Skeletal muscle tissue (tissue), 4 donors: Measurements from ENCODE around the gene DLGAP4. TPM values are rescaled to one million over a fixed set of nuclear protein-coding genes. Genes with fewer than 3 reads are reported as not detected.
"Not testable (repeated sequence)": the region's sequence is repeated elsewhere in the genome, so short reads cannot be mapped to it uniquely, and the experiment has no call there.

ENCODE experiments used
- H3K27ac ChIP-seq: one replicate; pipeline ENCODE4 v1.7.0; 2013; ENCODE audit warnings: mild to moderate bottlenecking, low read depth, low read length, inconsistent platforms
- H3K27me3 ChIP-seq, 3 donors: one replicate each; pipeline ENCODE4 v1.7.0; 2013; ENCODE audit warnings: low read length in 3 of 3; ENCODE audit not compliant: control insufficient read depth in 3 of 3, insufficient read depth in 3 of 3
- H3K36me3 ChIP-seq, 3 donors: one replicate each; pipeline ENCODE4 v1.7.0; 2013; ENCODE audit warnings: low read length in 3 of 3; ENCODE audit not compliant: control insufficient read depth in 3 of 3, insufficient read depth in 3 of 3
- H3K4me1 ChIP-seq, 3 donors: one replicate each; pipeline ENCODE4 v1.7.0; 2013; ENCODE audit warnings: low read length in 3 of 3, mild to moderate bottlenecking in 3 of 3; ENCODE audit not compliant: control insufficient read depth in 3 of 3, insufficient read depth in 3 of 3
- H3K4me3 ChIP-seq, 3 donors: one replicate each; pipeline ENCODE4 v1.7.0; 2013; ENCODE audit warnings: low read length in 3 of 3
- H3K9ac ChIP-seq, 3 donors: one replicate each; pipeline ENCODE4 v1.7.0; 2013; ENCODE audit warnings: low read length in 3 of 3, mild to moderate bottlenecking in 3 of 3, moderate library complexity in 2 of 3, low read depth in 1 of 3
- H3K9me3 ChIP-seq, 3 donors: one replicate each; pipeline ENCODE4 v1.7.0; 2013; ENCODE audit warnings: low read length in 3 of 3; ENCODE audit not compliant: control insufficient read depth in 3 of 3
- total RNA-seq: library from RNA; depleted of rRNA; stranded (reverse); fragments of >200 nt; gene quantifications from one replicate; pipeline ENCODE4 v1.2.3, GENCODE V29; 2014
- donor health status: Osteomylitis.

DLGAP4 gene
- total RNA-seq, 1 donor from 2014 or later, result 6.8 TPM

DNA sequence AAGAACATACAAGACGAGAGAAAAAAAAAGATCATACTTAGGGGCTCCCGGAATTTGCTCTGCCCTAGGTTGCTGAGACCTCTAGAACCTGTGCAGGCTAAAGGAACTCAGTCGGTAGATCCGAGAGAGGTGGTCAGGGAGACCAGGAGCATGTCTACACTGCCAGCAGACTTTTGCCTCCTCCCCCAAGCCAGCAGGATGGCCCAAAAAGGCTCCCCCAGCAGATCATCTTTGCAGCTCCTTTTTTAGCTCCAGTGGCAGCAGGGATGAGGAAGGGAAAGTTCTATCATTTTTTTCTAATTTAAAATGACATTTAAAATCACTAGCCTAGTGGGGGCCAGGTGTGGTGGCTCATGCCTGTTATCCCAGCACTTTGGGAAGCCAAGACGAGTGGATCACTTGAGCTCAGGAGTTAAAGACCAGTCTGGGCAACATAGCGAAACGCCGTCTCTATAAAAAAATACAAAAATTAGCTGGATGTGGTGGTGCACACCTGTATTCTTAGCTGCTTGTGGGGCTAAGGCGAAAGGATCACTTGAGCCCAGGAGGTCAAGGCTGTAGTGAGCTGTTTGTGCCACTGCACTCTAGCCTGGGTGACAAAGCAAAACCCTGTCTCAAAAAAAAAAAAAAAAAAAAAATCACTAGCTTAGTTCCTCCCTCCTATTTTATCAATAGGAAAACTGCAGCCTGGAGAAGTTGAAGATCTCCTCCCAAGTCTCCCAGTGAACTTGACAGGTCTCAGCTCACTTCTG lies 165.9 kb downstream of the DLGAP4 start:
- H3K4me3 ChIP-seq, result peak overlapping the region in 1 of 3 donors; percentile 45
- H3K9ac ChIP-seq, result peak overlapping the region; percentile 40 to 68 (median 63)
- H3K27me3 ChIP-seq, result no peaks in the 10 kb centered on the region
- peak overlapping the region; percentile 72 for H3K27ac ChIP-seq
- no peaks in the 10 kb centered on the region for H3K9me3 ChIP-seq
- no peaks in the 10 kb centered on the region for H3K36me3 ChIP-seq
- H3K4me1 ChIP-seq, result peaks cover 72 to 76% (median 74%) of the 10 kb centered on the region in 3 donors

DNA sequence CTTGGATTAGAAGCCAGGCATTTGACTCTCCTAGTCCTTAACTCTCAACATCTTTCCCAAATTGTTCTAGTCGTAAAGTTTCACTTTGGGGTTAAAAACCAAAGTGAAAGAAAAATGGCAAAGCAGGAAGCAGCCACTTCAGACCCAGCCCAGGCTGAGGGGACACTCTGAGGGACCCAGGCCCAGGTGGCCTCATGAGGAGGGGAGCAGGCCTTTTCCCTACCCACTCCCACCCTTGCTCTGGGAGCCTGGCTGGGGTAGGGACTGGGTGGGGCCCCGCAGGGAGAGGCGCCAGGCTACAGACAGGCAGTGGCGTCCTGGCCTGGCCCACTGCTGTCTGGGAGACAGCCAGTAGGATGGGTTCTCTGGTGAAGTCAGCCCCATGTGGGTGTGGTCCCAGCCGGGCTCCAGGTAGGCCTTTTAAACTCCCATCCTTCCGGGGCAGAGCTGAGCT lies 166.5 kb downstream of the DLGAP4 start:
- Histone ChIP-seq H3K36me3 (no peaks in the 10 kb centered on the region), H3K9ac (peak overlapping the region; percentile 40 to 68 (median 63)), H3K27ac (peak overlapping the region; percentile 72), H3K9me3 (no peaks in the 10 kb centered on the region), H3K27me3 (no peaks in the 10 kb centered on the region), H3K4me3 (peak overlapping the region; percentile 31 to 45 (median 45)), H3K4me1 (peaks cover 70 to 74% (median 71%) of the 10 kb centered on the region in 3 donors)

DNA sequence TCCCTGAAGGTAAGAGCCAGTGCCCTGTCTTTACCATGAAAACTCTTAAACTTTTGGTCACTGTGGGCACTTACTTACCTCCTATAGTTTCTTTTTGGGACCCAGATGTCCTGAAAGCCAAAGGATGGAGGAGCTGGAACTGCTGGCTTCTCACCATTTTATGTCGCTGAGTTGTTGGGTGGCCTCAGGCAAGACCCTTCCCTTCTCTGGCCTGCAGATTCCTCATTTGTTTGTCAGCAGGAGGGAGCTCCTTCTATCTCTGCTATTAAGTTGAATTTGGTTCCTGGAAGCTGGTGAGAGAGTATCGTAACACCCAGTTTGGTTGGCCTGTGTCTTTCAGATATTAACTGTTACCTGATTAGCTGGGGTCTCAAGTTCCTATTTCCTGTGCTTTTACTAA lies 167.0 kb downstream of the DLGAP4 start:
- Histone ChIP-seq H3K27me3 (no peaks in the 10 kb centered on the region), H3K4me3 (peak overlapping the region in 1 of 3 donors; percentile 31), H3K36me3 (peaks cover 0 to 1% (median 0%) of the 10 kb centered on the region in 3 donors), H3K27ac (peak overlapping the region; percentile 72), H3K4me1 (peaks cover 70 to 74% (median 71%) of the 10 kb centered on the region in 3 donors), H3K9me3 (no peaks in the 10 kb centered on the region), H3K9ac (peak overlapping the region in 2 of 3 donors; percentile 63 to 68)

- peak overlapping the region in 1 of 3 donors; percentile 62 for H3K9ac ChIP-seq
These were observed 168.4 kb downstream of the DLGAP4 start for GRCh38 chr20:36474563-36474962.

DNA sequence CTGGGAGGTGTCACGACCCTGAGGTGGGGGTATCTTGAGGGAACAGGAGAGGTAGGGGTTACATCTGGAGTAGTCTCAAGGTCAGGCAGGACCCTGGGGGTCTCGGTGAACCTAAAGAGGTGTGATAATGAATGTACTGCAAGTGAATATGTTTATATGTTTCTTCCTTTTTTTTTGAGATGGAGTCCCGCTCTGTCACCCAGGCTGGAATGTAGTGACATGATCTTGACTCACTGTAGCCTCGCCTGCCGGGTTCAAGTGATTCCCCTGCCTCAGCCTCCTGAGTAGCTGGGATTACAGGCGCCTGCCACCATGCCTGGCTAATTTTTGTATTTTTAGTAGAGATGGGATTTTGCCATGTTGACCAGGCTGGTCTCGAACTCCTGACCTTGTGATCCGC lies 168.9 kb downstream of the DLGAP4 start:
- H3K4me3 ChIP-seq, result not testable (repeated sequence)
- H3K9ac ChIP-seq, result peak overlapping the region in 1 of 3 donors; percentile 19

More at GRCh38 chr20:36474563-36474962, 168.4 kb downstream of the DLGAP4 start:
- Histone ChIP-seq H3K27me3 (no peaks in the 10 kb centered on the region), H3K27ac (peak overlapping the region; percentile 8), H3K4me3 (peak overlapping the region in 1 of 3 donors; percentile 22), H3K9me3 (no peaks in the 10 kb centered on the region), H3K36me3 (peaks cover 0 to 3% (median 2%) of the 10 kb centered on the region in 3 donors), H3K4me1 (peaks cover 71 to 76% (median 73%) of the 10 kb centered on the region in 3 donors)

DNA sequence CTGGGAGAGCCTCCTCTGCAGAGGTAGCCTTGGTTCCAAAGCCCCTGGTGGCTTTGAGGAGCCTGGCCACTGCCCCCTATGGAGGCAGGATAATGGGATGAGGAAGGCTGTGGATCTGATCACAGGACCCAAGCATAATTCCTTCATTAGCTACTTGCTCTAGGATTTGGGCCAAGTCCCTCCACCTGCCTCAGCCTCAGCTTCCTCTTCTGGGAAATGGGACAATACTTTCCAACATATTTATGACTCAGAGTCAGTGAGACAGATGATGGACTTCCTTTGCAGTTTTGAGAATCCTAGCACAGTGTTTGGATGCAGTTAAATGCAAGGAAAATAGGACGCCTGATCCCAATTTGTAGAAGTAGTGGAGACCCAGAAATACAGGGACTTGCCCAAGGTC lies 171.3 kb downstream of the DLGAP4 start:
- no peak overlapping the region for H3K27ac ChIP-seq
- no peak overlapping the region for H3K4me3 ChIP-seq
- peaks cover 71 to 79% (median 75%) of the 10 kb centered on the region in 3 donors for H3K4me1 ChIP-seq
- H3K9me3 ChIP-seq, result no peaks in the 10 kb centered on the region
- H3K36me3 ChIP-seq, result peaks cover 0 to 3% (median 2%) of the 10 kb centered on the region in 3 donors
- no peaks in the 10 kb centered on the region for H3K27me3 ChIP-seq
- H3K9ac ChIP-seq, result no peak overlapping the region

More for the DNA sequence above, 168.9 kb downstream of the DLGAP4 start:
- H3K36me3 ChIP-seq, H3K9me3 ChIP-seq, H3K27me3 ChIP-seq: not testable (repeated sequence)
- Histone ChIP-seq H3K27ac (peak overlapping the region; percentile 8), H3K4me1 (peaks cover 71 to 76% (median 72%) of the 10 kb centered on the region in 3 donors)

GRCh38 chr20:36478137-36478905 lies 172.2 kb downstream of the DLGAP4 start:
- no peaks in the 10 kb centered on the region for H3K9me3 ChIP-seq
- H3K36me3 ChIP-seq, result peaks cover 0 to 3% (median 2%) of the 10 kb centered on the region in 3 donors
- H3K4me1 ChIP-seq, result peaks cover 71 to 79% (median 75%) of the 10 kb centered on the region in 3 donors
- H3K4me3 ChIP-seq, result no peak overlapping the region
- no peaks in the 10 kb centered on the region for H3K27me3 ChIP-seq
- peak overlapping the region; percentile 93 for H3K27ac ChIP-seq
- H3K9ac ChIP-seq, result peak overlapping the region in 1 of 3 donors; percentile 5

GRCh38 chr20:36479938-36480337 lies 173.8 kb downstream of the DLGAP4 start:
- Histone ChIP-seq H3K9me3 (no peaks in the 10 kb centered on the region), H3K9ac (peak overlapping the region in 1 of 3 donors; percentile 16), H3K4me1 (peaks cover 71 to 77% (median 75%) of the 10 kb centered on the region in 3 donors)

DNA sequence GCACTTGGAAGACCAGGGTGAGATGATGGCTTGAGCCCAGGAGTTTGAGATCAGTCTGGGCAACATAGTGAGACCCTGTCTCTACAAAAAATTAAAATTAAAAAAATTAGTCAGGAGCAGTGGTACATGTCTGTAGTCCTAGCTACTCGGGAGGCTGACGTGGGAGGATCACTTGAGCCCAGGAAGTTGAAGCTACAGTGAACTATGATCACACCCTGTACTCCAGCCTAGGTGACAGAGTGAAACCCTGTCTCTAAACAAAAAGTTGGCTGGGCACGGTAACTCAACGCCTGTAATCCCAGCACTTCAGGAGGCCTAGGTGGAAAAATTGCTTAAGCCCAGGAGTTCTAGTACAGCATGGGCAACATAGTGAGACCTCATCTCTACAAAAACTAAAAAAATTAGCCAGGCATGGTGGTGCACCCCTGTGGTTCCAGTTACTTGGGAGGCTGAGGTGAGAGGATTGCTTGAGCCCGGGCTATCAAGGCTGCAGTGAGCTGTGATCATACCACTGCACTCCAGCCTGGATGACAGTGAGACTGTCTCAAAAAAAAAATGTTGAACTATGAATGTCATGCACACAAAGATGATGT lies 174.4 kb downstream of the DLGAP4 start:
- H3K4me3 ChIP-seq, result no peak overlapping the region
- no peaks in the 10 kb centered on the region for H3K27me3 ChIP-seq
- H3K9me3 ChIP-seq, result no peaks in the 10 kb centered on the region
- H3K36me3 ChIP-seq, result peaks cover 0 to 5% (median 2%) of the 10 kb centered on the region in 3 donors
- H3K4me1 ChIP-seq, result peaks cover 77 to 82% (median 81%) of the 10 kb centered on the region in 3 donors
- peak overlapping the region in 2 of 3 donors; percentile 6 to 16 for H3K9ac ChIP-seq
- peak overlapping the region; percentile 93 for H3K27ac ChIP-seq

More at GRCh38 chr20:36479938-36480337, 173.8 kb downstream of the DLGAP4 start:
- H3K27ac ChIP-seq, result peak overlapping the region; percentile 93
- peaks cover 0 to 5% (median 2%) of the 10 kb centered on the region in 3 donors for H3K36me3 ChIP-seq
- no peaks in the 10 kb centered on the region for H3K27me3 ChIP-seq
- no peak overlapping the region for H3K4me3 ChIP-seq
